ENCODE data around the gene UTS2R. TPM values are rescaled to one million over a fixed set of nuclear protein-coding genes. Genes with fewer than 3 reads are reported as not detected.

UTS2R gene
- total RNA-seq, 2 donors from 2014 or later: not detected

- Histone ChIP-seq H3K9me3 (no peaks in the 10 kb centered on the region), H3K4me3 (no peak overlapping the region), H3K36me3 (replicated peaks in 1 of 2; ENCODE audit: insufficient read depth in 1 of 2, low read depth in 2 of 2) (no peaks in the 10 kb centered on the region), H3K27ac (no peak overlapping the region), H3K4me1 (peaks cover 29% of the 10 kb centered on the region), H3K27me3 (no peaks in the 10 kb centered on the region)
- TF ChIP-seq POLR2A (IDR thresholded peaks at IDR 0.05) (no peak), CTCF (IDR thresholded peaks at IDR 0.05) (no peak)
- WGBS, 2 donors: 75% methylated on average over 11 of the region's 11 CpGs; no CpG with 5 or more reads in 1 of the 2 donors
- ATAC-seq: no peak
- intact Hi-C loops (cut with DNase I): no loop called here
- DNase-seq: no peak
These were observed 11.3 kb downstream of the UTS2R start for GRCh38 chr17:82382933-82383255.

GRCh38 chr17:82383411-82383810, 11.8 kb downstream of the UTS2R start:
- Histone ChIP-seq H3K4me1 (peaks cover 34% of the 10 kb centered on the region), H3K27me3 (no peaks in the 10 kb centered on the region), H3K27ac (no peak overlapping the region), H3K36me3 (replicated peaks in 1 of 2; ENCODE audit: insufficient read depth in 1 of 2, low read depth in 2 of 2) (no peaks in the 10 kb centered on the region), H3K9me3 (no peaks in the 10 kb centered on the region), H3K4me3 (no peak overlapping the region)
- no peak for DNase-seq
- intact Hi-C loops (cut with DNase I): no loop called here
- ATAC-seq: no peak
- WGBS, 2 donors: 74% methylated on average over 17 of the region's 18 CpGs; no CpG with 5 or more reads in 1 of the 2 donors
- TF ChIP-seq CTCF (IDR thresholded peaks at IDR 0.05) (no peak), POLR2A (IDR thresholded peaks at IDR 0.05) (no peak)

- Histone ChIP-seq H3K4me1 (peaks cover 35% of the 10 kb centered on the region), H3K27me3 (no peaks in the 10 kb centered on the region), H3K9me3 (no peaks in the 10 kb centered on the region), H3K36me3 (replicated peaks in 1 of 2; ENCODE audit: insufficient read depth in 1 of 2, low read depth in 2 of 2) (no peaks in the 10 kb centered on the region), H3K27ac (peak overlapping the region; percentile 46 to 91 (median 84)), H3K4me3 (no peak overlapping the region)
- DNase-seq: peak in 1 of 4 donors; percentile 36
- no peak for TF ChIP-seq CTCF (IDR thresholded peaks at IDR 0.05)
- TF ChIP-seq POLR2A (IDR thresholded peaks at IDR 0.05): peak in 1 of 3 donors; percentile 61
- no peak for ATAC-seq
- intact Hi-C loops (cut with DNase I): no loop called here
- WGBS, 2 donors: 16 to 31% methylated on average over 6 to 22 of the region's 22 CpGs
These were observed 12.6 kb downstream of the UTS2R start for GRCh38 chr17:82384051-82384729.

GRCh38 chr17:82384730-82385481, 13.3 kb downstream of the UTS2R start:
- intact Hi-C loops (cut with DNase I): no loop called here
- ATAC-seq: peak; percentile 89
- peak; percentile 85 to 90 (median 88) for DNase-seq
- Histone ChIP-seq H3K9me3 (no peaks in the 10 kb centered on the region), H3K27ac (peak overlapping the region; percentile 46 to 91 (median 84)), H3K36me3 (replicated peaks in 1 of 2; ENCODE audit: insufficient read depth in 1 of 2, low read depth in 2 of 2) (no peaks in the 10 kb centered on the region), H3K4me3 (no peak overlapping the region), H3K4me1 (peaks cover 35% of the 10 kb centered on the region), H3K27me3 (no peaks in the 10 kb centered on the region)
- TF ChIP-seq POLR2A (IDR thresholded peaks at IDR 0.05) (peak in 1 of 3 donors; percentile 32), CTCF (IDR thresholded peaks at IDR 0.05) (peak in 6 of 7 experiments; percentile 13 to 81 (median 57))
- 0 to 21% methylated on average over 3 to 26 of the region's 26 CpGs for WGBS, 2 donors

Measured in body of pancreas (tissue), 4 donors.